H1 (cell line): ENCODE measurements around the gene CAST. TPM values are rescaled to one million over a fixed set of nuclear protein-coding genes. Genes with fewer than 3 reads are reported as not detected.

Experiments used
- CHD7 ChIP-seq: fragments of 300-600 bp; sonication (generic); IDR thresholded peaks from 2 replicates; pipeline ENCODE4 v1.7.1; 2012; ENCODE audit warnings: low read length, moderate library complexity, mild to moderate bottlenecking, inconsistent platforms; ENCODE audit not compliant: insufficient replicate concordance
- FOSL1 ChIP-seq: IDR thresholded peaks from 2 replicates; pipeline ENCODE4 v1.6.1; 2011; ENCODE audit warnings: mild to moderate bottlenecking, low read depth, low read length, moderate library complexity; ENCODE audit not compliant: insufficient read depth
- GABPA ChIP-seq: IDR thresholded peaks from 2 replicates; pipeline ENCODE4 v1.6.1; 2011; ENCODE audit warnings: mild to moderate bottlenecking, low read length, moderate library complexity, borderline replicate concordance; ENCODE audit not compliant: insufficient read depth
- KDM1A ChIP-seq: fragments of 200-600, 300-600 bp; sonication (generic); IDR thresholded peaks from 2 replicates; pipeline ENCODE4 v1.7.1; 2016; ENCODE audit warnings: mild to moderate bottlenecking, low read length, borderline replicate concordance
- NANOG ChIP-seq: IDR thresholded peaks from 2 replicates; pipeline ENCODE4 v1.6.1; 2011; ENCODE audit warnings: low read length, low read depth, mild to moderate bottlenecking, inconsistent platforms; ENCODE audit not compliant: insufficient read depth, poor library complexity, severe bottlenecking
- NRF1 ChIP-seq: IDR thresholded peaks from 2 replicates; pipeline ENCODE4 v1.6.1; 2011; ENCODE audit warnings: mild to moderate bottlenecking, low read depth, low read length, improper control_type of control experiment
- YY1 ChIP-seq: IDR thresholded peaks from 2 replicates; pipeline ENCODE4 v1.6.1; 2011; ENCODE audit warnings: low read depth, mild to moderate bottlenecking, low read length
- polyA plus RNA-seq, 7 experiments: library from polyadenylated mRNA; depleted of rRNA in 3 of 7; stranded (reverse) in 5 of 7; unstranded in 2 of 7; fragments of >200 nt in 5 of 7; fragments of 200-250 nt in 2 of 7; gene quantifications; 1 replicate in 5 of 7; 2 replicates in 1 of 7; 4 replicates in 1 of 7; pipeline versions ENCODE4 v1.2.1 to v1.2.3, GENCODE V29; 2011 to 2013; ENCODE audit warnings: missing spikeins in 2 of 7, mixed read lengths in 2 of 7
- total RNA-seq: library from RNA; stranded (reverse); fragmentation: NEBNext Ultra II Directional; extraction: Animal tissue kit (Norgen Biotek cat#: 25700); gene quantifications from 2 replicates; pipeline ENCODE4 v1.2.1, GENCODE V29; 2021
- TF ChIP-seq, protein P1 (sequence below): IDR thresholded peaks from 2 replicates; pipeline ENCODE4 v1.6.1; 2011; ENCODE audit warnings: low read depth, mild to moderate bottlenecking, low read length; ENCODE audit not compliant: insufficient read depth

Gene CAST
- total and polyA plus RNA-seq, 2 of the 8 experiments (the other 6 are each of a cell fraction or from before 2014, with no cell fraction given) = 9.0 to 48.2 TPM

DNA sequence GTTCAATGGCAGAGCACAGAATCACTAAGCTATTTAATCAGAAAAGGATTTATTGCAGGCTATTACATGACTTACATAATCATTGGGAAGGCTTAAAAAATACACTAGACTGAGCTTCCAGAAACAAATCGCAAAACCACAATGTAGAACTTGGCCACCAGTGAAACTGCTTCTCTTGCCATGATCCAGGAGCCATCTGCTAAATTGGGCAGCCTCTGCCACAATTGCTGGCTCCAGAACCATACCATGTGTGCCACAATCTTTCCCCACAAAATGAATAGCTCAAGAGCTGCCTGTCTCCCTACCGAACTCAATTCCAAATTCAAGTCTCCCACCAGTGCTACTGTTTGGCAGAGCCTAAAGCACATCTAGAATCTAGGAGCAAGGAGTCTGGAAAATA, 155.3 kb downstream of the CAST start (continued):
- TF ChIP-seq CHD7 = no peak
- no peak for TF ChIP-seq KDM1A
- no peak for TF ChIP-seq NANOG
- TF ChIP-seq YY1 = no peak
- no peak for TF ChIP-seq GABPA
- TF ChIP-seq NRF1 = no peak
- no peak for TF ChIP-seq FOSL1
- TF ChIP-seq, protein P1, sequence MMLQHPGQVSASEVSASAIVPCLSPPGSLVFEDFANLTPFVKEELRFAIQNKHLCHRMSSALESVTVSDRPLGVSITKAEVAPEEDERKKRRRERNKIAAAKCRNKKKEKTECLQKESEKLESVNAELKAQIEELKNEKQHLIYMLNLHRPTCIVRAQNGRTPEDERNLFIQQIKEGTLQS = no peak
